Lower leg skin (tissue), 3 donors: ENCODE results near the gene SRRT.
"Not testable (repeated sequence)": the region's sequence is repeated elsewhere in the genome, so short reads cannot be mapped to it uniquely, and the experiment has no call there.

Source experiments
- POLR2A ChIP-seq, 2 donors: fragments of 450-650 bp; IDR thresholded peaks; one replicate each; pipeline ENCODE4 v1.6.1; 2016 to 2017; ENCODE audit warnings: antibody characterized with exemption in 2 of 2, mild to moderate bottlenecking in 1 of 2, moderate library complexity in 1 of 2
- TF ChIP-seq, protein P1 (sequence below), 3 donors: fragments of 450-650 bp; IDR thresholded peaks; one replicate each; pipeline ENCODE4 v1.5.1; 2016; ENCODE audit warnings: antibody characterized with exemption in 3 of 3, mild to moderate bottlenecking in 3 of 3, moderate library complexity in 2 of 3

DNA sequence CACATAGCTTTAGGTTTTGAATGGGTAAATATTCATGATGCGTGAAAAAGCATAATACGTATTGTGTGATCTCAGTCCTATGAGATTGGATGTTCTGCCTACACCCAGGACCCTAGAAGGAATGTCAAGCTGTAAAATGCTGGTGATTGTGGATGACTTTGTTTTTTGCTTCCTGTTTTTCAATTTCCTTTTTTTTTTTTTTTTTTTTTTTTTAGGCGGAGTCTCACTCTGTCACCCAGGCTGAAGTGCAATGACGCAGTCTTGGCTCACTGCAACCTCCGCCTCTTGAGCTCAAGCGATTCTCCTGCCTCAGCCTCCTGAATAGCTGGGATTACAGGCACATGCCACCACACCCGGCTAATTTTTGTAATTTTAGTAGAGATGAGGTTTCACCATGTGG is 35.5 kb downstream of the SRRT start:
- TF ChIP-seq POLR2A (IDR thresholded peaks at IDR 0.05) = not testable (repeated sequence)
- TF ChIP-seq, protein P1, sequence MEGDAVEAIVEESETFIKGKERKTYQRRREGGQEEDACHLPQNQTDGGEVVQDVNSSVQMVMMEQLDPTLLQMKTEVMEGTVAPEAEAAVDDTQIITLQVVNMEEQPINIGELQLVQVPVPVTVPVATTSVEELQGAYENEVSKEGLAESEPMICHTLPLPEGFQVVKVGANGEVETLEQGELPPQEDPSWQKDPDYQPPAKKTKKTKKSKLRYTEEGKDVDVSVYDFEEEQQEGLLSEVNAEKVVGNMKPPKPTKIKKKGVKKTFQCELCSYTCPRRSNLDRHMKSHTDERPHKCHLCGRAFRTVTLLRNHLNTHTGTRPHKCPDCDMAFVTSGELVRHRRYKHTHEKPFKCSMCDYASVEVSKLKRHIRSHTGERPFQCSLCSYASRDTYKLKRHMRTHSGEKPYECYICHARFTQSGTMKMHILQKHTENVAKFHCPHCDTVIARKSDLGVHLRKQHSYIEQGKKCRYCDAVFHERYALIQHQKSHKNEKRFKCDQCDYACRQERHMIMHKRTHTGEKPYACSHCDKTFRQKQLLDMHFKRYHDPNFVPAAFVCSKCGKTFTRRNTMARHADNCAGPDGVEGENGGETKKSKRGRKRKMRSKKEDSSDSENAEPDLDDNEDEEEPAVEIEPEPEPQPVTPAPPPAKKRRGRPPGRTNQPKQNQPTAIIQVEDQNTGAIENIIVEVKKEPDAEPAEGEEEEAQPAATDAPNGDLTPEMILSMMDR (IDR thresholded peaks at IDR 0.05) = not testable (repeated sequence)
